GF-D8 (cell line): Measurements from ENCODE around the gene EYA2.
"Not testable (repeated sequence)": the region's sequence is repeated elsewhere in the genome, so short reads cannot be mapped to it uniquely, and the experiment has no call there.

Experiments used
- DNase-seq: peaks from one replicate; lab custom pipeline; 2025; lab: John Stamatoyannopoulos, UW

EYA2 gene

GRCh38 chr20:46894579-46894958 is at the start of gene EYA2:
TSS of gene EYA2 (plus strand) at chr20:46894843. CDS start at chr20:46990011, 95,168 bp downstream.
- DNase-seq, result no peak

DNA sequence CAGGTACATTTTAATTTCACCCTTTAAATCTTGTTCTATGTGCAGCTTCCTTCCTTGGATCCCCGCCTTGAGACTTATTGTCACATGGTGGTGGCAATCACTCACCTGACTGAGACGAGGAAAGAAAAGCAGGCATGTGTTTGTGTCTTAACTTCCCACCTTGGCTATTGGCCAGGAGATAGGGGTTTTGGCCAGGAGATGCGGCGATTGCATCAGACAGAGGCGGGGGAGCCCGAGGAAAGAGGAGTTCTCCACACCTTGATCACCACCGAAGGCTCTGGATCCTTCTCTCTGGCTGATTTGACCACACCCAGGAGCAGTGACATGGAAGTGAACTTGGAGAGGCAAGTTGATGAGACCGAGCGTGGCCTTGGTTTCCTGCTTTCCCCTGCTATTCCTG is 49.7 kb upstream of the EYA2 start:
- DNase-seq, result no peak

DNA sequence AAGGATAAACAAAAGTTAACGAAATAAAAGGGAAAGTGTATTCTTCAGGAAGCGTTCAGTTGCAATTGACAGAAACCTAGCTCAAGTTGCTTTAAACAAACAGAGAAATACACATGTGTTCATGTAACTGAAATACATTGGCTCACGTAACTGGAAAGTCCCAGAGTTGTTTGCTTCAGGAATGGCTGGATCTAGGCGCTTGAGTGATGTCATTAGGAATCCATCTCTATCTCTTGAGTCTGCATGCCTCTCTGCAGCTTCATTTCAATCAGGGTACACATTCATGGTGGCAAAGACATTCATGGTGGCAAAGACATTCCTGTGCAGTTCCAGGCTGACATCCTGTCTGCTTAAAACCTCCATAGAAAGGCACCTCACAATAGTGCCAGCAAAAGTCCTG is 45.4 kb upstream of the EYA2 start:
- DNase-seq, result no peak

GRCh38 chr20:46849751-46850150 is 44.9 kb upstream of the EYA2 start:
- DNase-seq, result no peak

GRCh38 chr20:46850416-46850815 is 44.2 kb upstream of the EYA2 start:
- no peak for DNase-seq

DNA sequence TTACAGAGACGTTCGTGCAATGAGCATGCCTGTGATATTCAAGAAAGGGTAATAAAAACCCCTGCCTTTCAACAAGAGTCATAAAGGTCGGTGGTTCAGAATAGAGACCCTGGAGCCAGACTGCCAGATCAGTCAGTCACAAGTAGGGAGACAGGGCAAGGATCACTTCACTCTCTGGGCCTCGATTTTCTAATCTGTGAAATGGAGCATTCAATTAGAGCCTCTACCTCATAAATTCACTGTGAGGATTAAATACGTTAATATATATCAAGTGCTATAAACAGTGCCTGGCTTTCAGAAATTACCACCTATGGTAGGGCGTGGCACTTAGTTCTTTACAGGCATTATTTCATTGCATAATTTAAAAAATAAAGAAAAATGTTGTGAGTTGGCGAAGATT is 43.7 kb upstream of the EYA2 start:
- no peak for DNase-seq

GRCh38 chr20:46851746-46852145 is 42.9 kb upstream of the EYA2 start:
- DNase-seq, result no peak

DNA sequence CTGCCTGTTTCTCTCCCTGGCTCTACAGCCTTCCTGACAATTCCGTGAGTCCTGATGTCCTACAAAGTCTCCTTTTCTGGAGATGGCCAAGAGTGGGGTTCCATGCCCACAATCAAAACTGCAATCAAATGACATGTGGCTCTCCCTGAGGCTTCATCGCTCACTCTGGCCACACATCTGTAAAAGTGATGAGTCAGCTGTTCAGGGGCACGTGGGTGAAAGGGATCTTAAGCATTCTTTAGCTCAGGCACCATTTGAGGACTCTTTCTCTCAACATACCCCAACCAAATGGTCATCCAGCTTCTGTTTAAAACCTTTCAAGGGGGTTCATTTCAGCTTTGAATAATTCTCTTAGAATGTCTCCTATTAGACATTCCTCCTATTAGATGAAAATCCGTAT is 42.3 kb upstream of the EYA2 start:
- no peak for DNase-seq

DNA sequence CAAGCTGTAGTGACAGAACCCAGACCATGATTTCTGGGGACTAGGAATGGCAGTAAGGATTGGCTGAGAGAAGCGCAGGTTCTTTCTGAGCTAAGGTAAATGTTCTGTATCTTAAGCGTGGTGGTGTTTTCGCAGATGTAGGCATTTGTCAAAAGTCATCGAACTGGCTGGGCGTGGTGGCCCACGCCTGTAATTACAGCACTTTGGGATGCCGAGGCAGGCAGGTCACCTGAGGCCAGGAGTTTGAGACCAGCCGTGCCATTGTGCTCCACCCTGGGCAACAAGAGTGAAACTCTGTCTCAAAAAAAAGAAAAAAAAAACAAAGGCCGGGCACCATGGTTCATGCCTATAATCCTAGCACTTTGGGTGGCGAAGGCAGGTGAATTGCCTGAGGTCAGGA is 40.7 kb upstream of the EYA2 start:
- DNase-seq, result no peak

- DNase-seq, result no peak
Observed at GRCh38 chr20:46857061-46857831, 37.4 kb upstream of the EYA2 start.

DNA sequence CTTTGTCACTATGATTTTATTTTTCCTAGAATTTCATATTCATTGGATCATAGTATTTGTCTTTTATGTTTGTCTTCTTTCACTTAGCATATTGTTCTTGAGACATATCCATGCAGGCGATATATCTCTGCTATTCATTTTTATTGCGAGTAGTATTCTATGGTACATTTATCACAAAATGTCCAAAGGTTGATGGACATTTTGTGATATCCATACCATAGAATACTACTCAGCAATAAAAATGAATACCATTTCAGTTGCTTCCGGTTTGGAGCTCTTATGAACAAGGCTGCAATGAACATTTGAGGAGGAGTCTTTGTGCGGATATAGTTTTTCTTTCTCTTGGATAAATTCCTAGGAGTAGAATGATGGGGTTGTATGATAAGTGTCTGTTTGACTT is 28.8 kb upstream of the EYA2 start:
- DNase-seq, result no peak

DNA sequence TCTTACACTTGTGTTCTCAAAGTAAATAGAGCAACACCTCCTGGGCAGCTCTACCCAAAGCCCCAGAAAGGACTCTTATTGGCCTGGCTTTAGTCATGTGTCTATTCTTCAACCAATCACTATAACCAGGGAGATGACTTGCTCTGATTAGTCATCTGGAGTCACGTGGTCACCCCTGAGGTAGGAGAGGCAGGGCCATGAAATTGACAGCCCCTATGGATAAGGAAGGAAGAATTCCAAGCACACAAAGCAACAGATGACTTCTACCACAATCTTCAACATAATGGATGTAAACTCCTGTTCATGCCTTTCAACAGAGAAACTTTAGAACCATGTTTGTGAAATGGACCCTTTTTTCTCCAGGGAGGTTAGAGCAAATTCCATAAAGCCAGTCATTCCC is 24.6 kb upstream of the EYA2 start:
- no peak for DNase-seq

GRCh38 chr20:46872328-46873211 is 22.1 kb upstream of the EYA2 start:
- DNase-seq, result no peak

- no peak for DNase-seq
Observed at GRCh38 chr20:46875059-46875458, 19.6 kb upstream of the EYA2 start.

GRCh38 chr20:46879386-46879785 is 15.3 kb upstream of the EYA2 start:
- no peak for DNase-seq

DNA sequence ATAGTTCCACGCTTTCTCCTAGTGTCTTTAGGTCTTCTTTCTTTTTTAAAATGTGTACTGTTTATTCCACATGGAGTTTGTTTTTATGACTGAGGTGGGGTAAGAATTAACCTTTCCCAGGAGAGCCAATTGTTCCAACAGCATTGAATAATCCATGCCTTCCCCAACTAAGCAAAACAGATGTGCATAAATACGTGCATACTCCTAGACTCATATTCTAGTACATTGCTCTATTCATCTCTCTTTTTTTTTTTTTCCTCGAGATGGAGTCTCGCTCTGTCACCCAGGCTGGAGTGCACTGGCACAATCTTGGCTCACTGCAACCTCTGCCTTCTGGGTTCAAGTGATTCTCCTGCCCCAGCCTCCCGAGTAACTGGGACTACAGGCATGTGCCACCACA is 14.7 kb upstream of the EYA2 start:
- not testable (repeated sequence) for DNase-seq

- no peak for DNase-seq
Observed at GRCh38 chr20:46883892-46884291, 10.8 kb upstream of the EYA2 start.

DNA sequence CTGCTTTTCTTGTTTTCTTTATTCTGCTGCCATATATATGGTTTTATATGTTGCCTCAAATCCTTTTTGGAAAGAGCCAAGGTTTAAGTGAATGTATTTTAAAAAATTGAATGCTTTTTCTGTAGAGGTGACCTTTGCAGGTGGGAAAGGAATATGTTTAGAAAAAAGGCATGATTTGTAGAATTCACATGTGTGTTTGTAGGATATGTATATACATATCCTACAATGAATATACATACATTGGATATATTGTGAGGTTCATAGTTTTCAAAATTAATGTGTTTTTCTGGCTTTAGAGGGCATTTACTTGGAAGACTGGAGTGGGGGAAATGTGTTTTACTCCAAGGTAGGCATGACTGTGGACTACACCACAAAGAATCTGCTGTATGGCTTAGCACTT is 4.0 kb upstream of the EYA2 start:
- no peak for DNase-seq

DNA sequence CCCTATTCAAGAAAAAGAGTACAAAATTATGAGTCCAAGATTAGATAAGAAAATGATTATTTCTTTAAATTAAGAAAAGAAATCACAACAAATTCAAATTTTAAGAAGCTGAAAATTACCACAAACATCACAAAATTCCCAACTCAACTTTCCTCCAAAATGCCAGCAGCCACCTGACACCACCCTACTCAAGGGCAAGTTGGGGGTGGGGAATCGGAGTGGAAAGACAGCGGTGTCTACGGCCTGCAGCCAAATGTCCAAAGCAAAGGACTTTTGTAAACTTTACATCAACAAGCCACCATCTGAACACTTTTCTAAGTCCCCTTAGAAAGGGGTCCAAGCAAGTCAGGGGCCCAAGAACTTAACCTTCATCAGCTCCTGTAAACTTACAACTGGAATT is 1.6 kb upstream of the EYA2 start:
- DNase-seq, result no peak

- DNase-seq, result no peak
Observed at GRCh38 chr20:46893877-46894578, 615 bp upstream of the EYA2 start.

DNA sequence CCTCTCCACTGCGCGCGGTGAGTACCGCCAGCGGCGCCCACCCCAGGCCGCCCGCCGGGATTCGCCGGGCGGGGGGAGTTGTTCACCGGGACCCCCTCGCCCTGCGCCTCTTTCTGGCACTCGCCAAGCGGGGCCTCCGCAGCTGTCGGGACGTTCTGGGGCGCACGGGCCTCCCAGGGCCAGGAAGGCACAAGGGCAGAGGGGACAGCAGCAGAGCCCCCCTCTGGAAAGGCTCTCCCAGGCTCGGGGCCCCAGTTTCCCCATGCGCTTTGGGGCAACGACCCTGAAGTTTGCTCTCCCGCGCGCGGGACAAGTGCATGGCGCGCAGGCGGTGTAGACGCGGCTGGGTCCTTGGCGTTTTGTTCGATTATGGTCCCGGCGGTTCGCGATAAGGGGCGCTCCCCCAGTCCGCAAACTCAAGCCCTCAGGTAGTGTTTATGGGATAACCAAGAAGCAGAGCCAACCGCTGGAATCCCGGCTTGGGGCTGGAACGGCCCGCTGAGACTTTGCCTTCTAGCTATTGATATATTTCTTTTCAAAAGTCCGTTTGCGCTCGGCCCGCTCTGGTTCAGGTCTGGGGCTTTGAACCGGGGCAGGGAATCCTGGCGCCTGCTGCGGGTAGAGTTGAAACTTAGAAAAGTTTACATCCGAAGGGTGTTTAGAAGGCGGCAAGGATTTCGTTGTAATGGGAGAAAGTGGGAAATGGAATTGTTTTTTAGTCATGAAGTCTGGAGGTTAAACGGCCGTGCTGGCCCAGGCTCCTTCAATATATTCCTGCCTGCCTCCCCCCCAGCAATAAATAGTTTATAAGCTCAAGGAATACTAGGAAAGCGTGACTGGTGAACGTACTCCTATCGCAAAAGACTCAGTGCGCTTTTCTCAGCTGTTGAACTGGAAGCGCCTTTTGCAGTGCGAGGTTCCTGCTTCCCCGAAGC is 595 bp downstream of the EYA2 start:
- no peak for DNase-seq

DNA sequence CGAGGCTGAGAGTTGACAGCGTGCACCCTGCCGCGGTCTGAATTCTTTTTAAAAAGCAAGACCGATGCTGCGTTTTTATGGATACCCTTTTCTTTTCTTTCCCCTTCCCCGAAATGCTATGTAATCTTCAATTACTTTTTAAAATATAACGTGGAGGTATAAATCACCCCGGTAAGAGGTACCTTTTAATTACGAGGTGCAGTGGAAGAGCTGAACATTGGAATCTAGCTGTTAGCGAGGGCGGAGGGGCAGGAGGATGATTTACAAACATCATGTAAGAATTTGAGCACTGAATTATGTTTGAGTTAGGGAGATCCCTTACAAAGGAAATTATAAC is 1.2 kb downstream of the EYA2 start:
- DNase-seq, result no peak
